Jurkat, Clone E6-1 (cell line): ENCODE measurements around the gene NFIX.

Experiments used
- DNase-seq: peaks from one replicate; pipeline ENCODE4 v3.0.0-alpha.2; 2011; ENCODE audit warnings: low read depth, low spot score
- H3K4me3 ChIP-seq: 2 replicates; pipeline ENCODE4 v1.5.1; 2011; ENCODE audit warnings: mild to moderate bottlenecking, low read length, control low read depth, moderate library complexity

Gene NFIX

GRCh38 chr19:13094106-13094504 is 98.8 kb downstream of the NFIX start:
- no peak for DNase-seq
- no peak overlapping the region for H3K4me3 ChIP-seq

GRCh38 chr19:13094771-13095392 is 99.6 kb downstream of the NFIX start:
- no peak for DNase-seq
- no peak overlapping the region for H3K4me3 ChIP-seq

GRCh38 chr19:13095393-13095784 is 100.1 kb downstream of the NFIX start:
- no peak for DNase-seq
- H3K4me3 ChIP-seq = no peak overlapping the region

GRCh38 chr19:13095934-13096927 is 101.0 kb downstream of the NFIX start:
- no peak for DNase-seq
- H3K4me3 ChIP-seq = no peak overlapping the region

GRCh38 chr19:13097033-13097462 is 101.8 kb downstream of the NFIX start:
- no peak for DNase-seq
- H3K4me3 ChIP-seq = no peak overlapping the region

GRCh38 chr19:13097463-13098258 is 102.4 kb downstream of the NFIX start:
- DNase-seq = no peak
- no peak overlapping the region for H3K4me3 ChIP-seq

GRCh38 chr19:13098277-13099072 is 103.2 kb downstream of the NFIX start:
- DNase-seq = no peak
- peak overlapping the region; percentile 58 for H3K4me3 ChIP-seq

GRCh38 chr19:13099073-13099999 is 104.1 kb downstream of the NFIX start:
- H3K4me3 ChIP-seq = peak overlapping the region; percentile 58
- peak; percentile 79 for DNase-seq

- DNase-seq = peak; percentile 79
- peak overlapping the region; percentile 58 for H3K4me3 ChIP-seq
Measured at GRCh38 chr19:13100031-13100588, 104.8 kb downstream of the NFIX start.

GRCh38 chr19:13100841-13101589 is 105.7 kb downstream of the NFIX start:
- no peak for DNase-seq
- no peak overlapping the region for H3K4me3 ChIP-seq

- H3K4me3 ChIP-seq = no peak overlapping the region
- DNase-seq = no peak
Measured at GRCh38 chr19:13101590-13102415, 106.5 kb downstream of the NFIX start.

GRCh38 chr19:13102416-13102665 is 107.1 kb downstream of the NFIX start:
- H3K4me3 ChIP-seq = no peak overlapping the region

GRCh38 chr19:13102666-13103580 is 107.6 kb downstream of the NFIX start, which contains the start of gene LYL1:
Gene LYL1 (minus strand): TSS chr19:13102858. CDS start chr19:13101171, 1,687 bp downstream.
- no peak for DNase-seq
- no peak within 1 kb of the TSS for H3K4me3 ChIP-seq

More at GRCh38 chr19:13102416-13102665, 107.1 kb downstream of the NFIX start:
- no peak for DNase-seq

- H3K4me3 ChIP-seq = peak overlapping the region; percentile 41
- DNase-seq = no peak
Measured at GRCh38 chr19:13103581-13104359, 108.5 kb downstream of the NFIX start.
